Rectal smooth muscle tissue (tissue), 1 donor: ENCODE results near the gene SPTLC3.

Experiments
- H3K27ac ChIP-seq: one replicate; pipeline ENCODE4 v1.7.0; 2013; ENCODE audit warnings: low read depth, low read length, inconsistent platforms
- H3K27me3 ChIP-seq: one replicate; pipeline ENCODE4 v1.7.0; 2013; ENCODE audit warnings: low read length; ENCODE audit not compliant: control insufficient read depth, insufficient read depth
- H3K36me3 ChIP-seq: one replicate; pipeline ENCODE4 v1.7.0; 2013; ENCODE audit warnings: low read length; ENCODE audit not compliant: control insufficient read depth, insufficient read depth
- H3K4me1 ChIP-seq: one replicate; pipeline ENCODE4 v1.7.0; 2013; ENCODE audit warnings: low read length; ENCODE audit not compliant: control insufficient read depth, insufficient read depth
- H3K4me3 ChIP-seq: one replicate; pipeline ENCODE4 v1.7.0; 2013; ENCODE audit warnings: low read length
- H3K9ac ChIP-seq: one replicate; pipeline ENCODE4 v1.7.0; 2013; ENCODE audit warnings: low read length

Gene SPTLC3

DNA sequence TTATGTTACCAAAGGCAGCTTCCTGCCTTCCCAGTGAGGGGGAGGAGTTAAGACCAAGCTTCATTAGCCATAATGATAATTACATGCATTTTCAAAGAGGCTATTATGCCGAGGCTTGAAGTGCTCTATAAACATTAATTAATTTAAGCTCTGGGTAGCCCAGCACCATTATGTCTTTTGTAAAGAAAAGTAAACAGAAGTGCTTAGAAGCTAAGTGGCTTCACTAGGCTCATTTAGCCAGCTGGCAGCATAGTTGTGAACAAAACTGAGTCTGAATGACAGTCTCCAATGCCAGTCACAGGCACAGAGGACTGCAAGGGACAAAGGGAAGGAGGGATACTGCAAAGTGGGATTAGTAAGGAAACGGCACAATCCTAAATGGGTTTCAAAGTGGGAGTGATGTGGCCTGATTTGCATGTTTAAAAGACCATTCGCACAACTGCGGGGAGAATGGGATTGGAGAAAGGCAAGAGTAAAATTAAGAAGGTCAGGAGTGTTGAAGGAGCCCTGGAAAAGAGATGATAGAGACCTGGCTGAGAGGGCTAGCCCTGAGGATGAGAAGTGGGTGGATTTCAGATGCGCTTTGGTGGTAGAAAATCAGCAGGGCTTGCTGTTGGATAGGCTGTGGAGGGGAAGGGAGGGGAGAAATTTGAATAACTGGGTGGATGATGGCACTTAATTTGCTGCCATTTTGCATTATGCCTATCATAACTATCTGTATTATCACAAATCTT lies 192.2 kb downstream of the SPTLC3 start:
- no peaks in the 10 kb centered on the region for H3K27me3 ChIP-seq
- no peaks in the 10 kb centered on the region for H3K4me1 ChIP-seq
- H3K27ac ChIP-seq, result no peak overlapping the region
- no peak overlapping the region for H3K4me3 ChIP-seq
- H3K36me3 ChIP-seq, result no peaks in the 10 kb centered on the region
- H3K9ac ChIP-seq, result no peak overlapping the region

DNA sequence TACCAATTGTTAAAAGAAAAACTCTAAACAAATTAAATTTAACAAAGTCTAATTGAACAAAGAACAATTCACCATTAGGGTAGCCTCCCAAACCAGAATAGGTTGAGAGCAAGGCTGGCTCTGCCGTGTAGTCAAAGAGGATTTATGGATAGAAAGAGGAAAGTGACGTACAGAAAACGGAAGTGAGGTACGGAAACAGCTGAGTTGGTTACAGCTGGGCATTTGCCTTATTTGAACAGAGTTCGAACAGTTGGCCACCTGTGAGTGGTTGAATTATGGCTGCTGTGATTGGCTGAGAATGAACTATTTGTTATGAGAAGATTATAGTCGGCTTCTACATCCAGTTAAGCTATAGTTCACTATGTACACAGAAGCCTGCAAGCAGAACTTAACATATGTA lies 193.8 kb downstream of the SPTLC3 start:
- Histone ChIP-seq H3K4me1 (no peaks in the 10 kb centered on the region), H3K27ac (no peak overlapping the region), H3K4me3 (no peak overlapping the region), H3K36me3 (no peaks in the 10 kb centered on the region), H3K9ac (no peak overlapping the region), H3K27me3 (no peaks in the 10 kb centered on the region)

DNA sequence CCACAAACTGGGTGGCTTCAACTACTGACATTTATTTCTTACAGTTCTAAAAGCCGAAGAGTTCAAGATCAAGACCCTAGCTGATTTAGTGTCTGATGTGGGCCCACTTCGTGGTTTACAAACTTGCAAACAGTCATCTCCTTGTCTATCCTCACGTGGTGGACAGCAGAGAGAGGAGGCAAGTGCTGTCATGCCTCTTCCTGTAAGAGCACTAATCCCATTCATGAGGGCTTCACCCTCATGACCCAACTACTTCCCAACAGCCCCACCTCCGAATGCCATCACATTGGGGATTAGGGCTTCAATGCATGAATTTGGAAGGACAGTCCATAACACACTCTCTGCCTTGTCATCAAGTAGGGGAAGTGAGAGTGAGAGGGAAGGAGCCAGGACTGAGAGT lies 196.7 kb downstream of the SPTLC3 start:
- Histone ChIP-seq H3K36me3 (no peaks in the 10 kb centered on the region), H3K27ac (no peak overlapping the region), H3K9ac (no peak overlapping the region), H3K4me3 (no peak overlapping the region), H3K4me1 (no peaks in the 10 kb centered on the region), H3K27me3 (no peaks in the 10 kb centered on the region)

DNA sequence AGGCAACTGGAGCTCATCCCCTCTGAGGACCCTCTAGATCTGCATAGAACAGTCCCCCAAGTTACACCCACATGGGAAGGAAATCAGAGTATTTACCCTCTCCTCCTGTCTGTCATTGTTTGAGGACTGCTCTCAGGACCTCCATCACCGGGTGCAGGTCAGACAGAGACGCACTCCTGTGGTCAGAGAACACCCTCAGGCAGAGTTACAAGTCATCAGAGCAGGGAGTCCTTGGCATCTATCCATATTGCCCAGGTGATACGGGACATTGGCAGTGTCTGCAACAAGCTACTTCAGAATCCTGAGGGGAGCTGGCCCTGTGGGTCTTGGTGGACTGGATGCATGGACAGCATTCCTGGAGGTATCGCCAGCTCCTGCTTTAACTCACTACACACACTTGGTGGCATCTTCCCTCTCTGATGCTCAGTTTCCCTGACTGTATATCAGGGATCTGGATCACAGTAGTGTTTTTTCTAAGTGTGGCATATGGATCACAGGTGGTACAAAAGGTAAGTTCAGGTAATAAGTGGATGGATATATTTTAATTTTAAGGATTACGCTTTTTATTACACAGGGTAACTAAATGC lies 197.2 kb downstream of the SPTLC3 start:
- Histone ChIP-seq H3K9ac (no peak overlapping the region), H3K27ac (no peak overlapping the region), H3K4me1 (no peaks in the 10 kb centered on the region), H3K27me3 (no peaks in the 10 kb centered on the region), H3K4me3 (no peak overlapping the region), H3K36me3 (no peaks in the 10 kb centered on the region)

DNA sequence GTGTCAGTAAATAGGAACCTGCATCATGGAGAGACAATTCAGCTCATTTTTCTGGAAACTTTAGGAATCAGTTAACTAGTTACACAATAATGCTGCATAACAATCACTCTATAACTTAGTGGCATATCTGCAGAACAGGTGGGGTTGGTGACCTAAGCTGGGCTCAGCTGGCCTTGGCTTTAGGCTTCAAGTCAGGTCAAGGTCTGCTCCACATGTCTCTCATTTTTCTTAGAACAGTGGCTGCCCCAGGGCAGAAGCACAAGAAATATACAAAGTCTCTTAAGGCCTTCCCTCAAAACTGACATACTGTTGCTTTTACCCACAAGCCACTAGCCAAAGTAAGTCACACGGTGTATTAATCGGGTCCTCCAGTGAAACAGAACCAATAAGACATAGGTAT lies 198.2 kb downstream of the SPTLC3 start:
- no peak overlapping the region for H3K9ac ChIP-seq
- H3K27me3 ChIP-seq, result no peaks in the 10 kb centered on the region
- no peak overlapping the region for H3K27ac ChIP-seq
- H3K4me3 ChIP-seq, result no peak overlapping the region
- H3K36me3 ChIP-seq, result no peaks in the 10 kb centered on the region
- H3K4me1 ChIP-seq, result no peaks in the 10 kb centered on the region

DNA sequence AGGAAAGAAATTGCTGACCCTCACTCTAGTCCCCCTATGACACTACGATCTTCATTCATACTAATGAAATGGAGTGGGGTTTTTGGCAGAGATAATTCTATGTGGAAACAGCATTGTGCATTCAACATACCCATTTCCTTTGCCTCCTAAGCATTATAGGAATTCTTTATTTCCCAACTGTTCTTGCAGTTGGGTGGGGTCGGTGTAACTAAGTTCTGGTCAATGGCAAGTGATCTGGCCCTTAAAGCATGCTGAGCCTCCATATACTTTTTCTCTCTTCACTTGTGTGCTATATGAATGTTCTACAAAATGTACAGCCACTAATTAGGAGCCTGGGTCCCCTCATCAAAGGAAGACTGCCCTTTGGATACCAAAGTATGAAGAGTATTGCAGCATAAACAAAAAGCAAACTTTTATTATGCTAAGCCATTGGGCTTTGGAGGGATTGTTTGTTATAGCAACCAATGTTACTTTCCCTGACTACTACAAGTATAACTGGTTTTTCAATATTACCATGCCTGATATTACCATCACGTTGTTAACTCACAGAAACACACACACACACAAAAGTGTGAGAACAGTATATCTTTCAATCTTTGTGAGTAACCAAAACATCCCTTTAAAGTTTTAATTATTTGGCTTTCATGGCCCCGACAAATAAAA lies 203.3 kb downstream of the SPTLC3 start:
- Histone ChIP-seq H3K4me1 (no peaks in the 10 kb centered on the region), H3K27me3 (no peaks in the 10 kb centered on the region), H3K27ac (no peak overlapping the region), H3K36me3 (no peaks in the 10 kb centered on the region), H3K9ac (no peak overlapping the region), H3K4me3 (no peak overlapping the region)

DNA sequence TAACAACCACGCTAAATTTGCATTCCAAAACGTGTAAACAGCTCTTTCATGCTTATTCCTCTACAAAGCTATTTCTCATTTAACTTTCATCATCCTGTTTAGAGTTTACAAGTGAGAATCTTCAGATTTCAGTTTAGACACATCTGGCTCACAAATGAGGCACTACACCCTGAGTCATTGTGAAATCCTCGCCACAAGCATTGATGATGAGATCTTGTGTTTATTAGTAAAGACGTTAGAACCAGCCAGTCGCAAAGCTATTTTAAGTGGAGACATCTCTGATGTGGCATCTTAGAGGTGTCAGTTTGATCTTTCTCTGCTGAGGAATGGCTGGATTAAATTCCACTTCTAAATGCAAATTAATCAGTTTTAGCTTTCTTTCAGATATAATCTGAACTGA lies 204.0 kb downstream of the SPTLC3 start:
- H3K4me3 ChIP-seq, result no peak overlapping the region
- H3K27ac ChIP-seq, result no peak overlapping the region
- no peak overlapping the region for H3K9ac ChIP-seq
- H3K36me3 ChIP-seq, result no peaks in the 10 kb centered on the region
- H3K27me3 ChIP-seq, result no peaks in the 10 kb centered on the region
- no peaks in the 10 kb centered on the region for H3K4me1 ChIP-seq

DNA sequence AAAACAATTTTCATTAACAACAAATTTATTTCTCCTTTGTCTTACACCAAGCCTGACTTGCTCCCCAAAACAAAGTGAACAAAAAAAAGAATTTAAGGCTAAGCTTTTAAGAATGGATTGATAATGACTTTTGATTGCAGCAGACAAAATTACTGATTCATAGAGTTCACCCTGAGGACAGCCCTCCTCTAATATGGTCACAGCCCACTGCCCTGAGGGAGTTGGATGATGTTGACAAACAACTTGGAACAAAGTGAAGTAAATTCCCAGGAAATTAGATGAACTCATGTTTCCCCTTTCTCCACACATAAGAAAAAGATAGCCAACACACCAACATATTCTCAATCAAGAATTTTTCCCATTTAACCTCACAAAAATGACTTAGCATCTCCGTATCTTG lies 204.6 kb downstream of the SPTLC3 start:
- H3K27me3 ChIP-seq, result no peaks in the 10 kb centered on the region
- H3K36me3 ChIP-seq, result no peaks in the 10 kb centered on the region
- H3K4me3 ChIP-seq, result no peak overlapping the region
- no peaks in the 10 kb centered on the region for H3K4me1 ChIP-seq
- H3K27ac ChIP-seq, result no peak overlapping the region
- H3K9ac ChIP-seq, result no peak overlapping the region

DNA sequence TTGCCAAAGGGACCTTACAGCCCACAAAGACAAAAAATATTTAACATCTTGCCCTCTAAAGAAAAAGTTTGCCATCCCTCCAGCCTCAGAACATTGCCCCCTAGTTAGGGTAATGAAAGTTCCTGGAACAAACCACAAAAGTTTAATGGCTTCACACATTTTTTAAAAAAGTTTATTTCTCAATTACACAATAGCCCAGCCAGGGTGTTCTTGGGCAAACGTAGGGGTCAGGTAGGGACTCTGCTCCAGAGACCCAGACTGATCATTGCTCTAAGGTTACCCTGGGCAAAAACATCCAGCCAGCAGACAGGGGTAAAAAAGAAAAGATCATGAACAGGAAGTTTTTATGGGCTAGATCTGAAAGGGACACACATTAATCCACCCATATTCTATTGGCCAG lies 207.8 kb downstream of the SPTLC3 start:
- H3K9ac ChIP-seq, result no peak overlapping the region

More for the DNA sequence above, 207.8 kb downstream of the SPTLC3 start:
- Histone ChIP-seq H3K4me3 (no peak overlapping the region), H3K27ac (no peak overlapping the region), H3K4me1 (peaks cover 3% of the 10 kb centered on the region), H3K27me3 (peaks cover 14% of the 10 kb centered on the region), H3K36me3 (no peaks in the 10 kb centered on the region)
